GM12878 (cell line): ENCODE data around the gene MAPK1. TPM values are rescaled to one million over a fixed set of nuclear protein-coding genes. Genes with fewer than 3 reads are reported as not detected.

Experiments
- ATAC-seq: fragments of 200-7000 bp; cut with Tn5 transposase; 3 replicates; pipeline ENCODE4 v1.9.1; 2020; ENCODE audit warnings: mild to moderate bottlenecking, moderate library complexity
- BruUV-seq: library from RNA; stranded (reverse); fragments of 400-500 nt; replicated peaks from 2 replicates; lab custom pipeline; 2021; lab: Mats Ljungman, UMichigan
- CTCF ChIA-PET: fragments of 300-600 bp; sonication (Branson Sonifier 250); formaldehyde crosslinking; extraction: SDS; loops from one replicate; lab custom pipeline; 2021; ENCODE audit warnings: inconsistent platforms; lab: Yijun Ruan, JAX
- POLR2A ChIA-PET: fragments of 350-600 bp; formaldehyde crosslinking; extraction: SDS; loops from one replicate; lab custom pipeline; 2021; ENCODE audit warnings: inconsistent platforms; lab: Charles Lee
- RAD21 ChIA-PET: fragments of 300-600 bp; sonication (Branson Sonifier 250); formaldehyde crosslinking; loops from one replicate; lab custom pipeline; 2023; ENCODE audit warnings: antibody characterized with exemption; ENCODE audit not compliant: unreplicated experiment; lab: Charles Lee
- SMC1A ChIA-PET: fragments of 300-600 bp; sonication (Branson Sonifier 250); formaldehyde crosslinking; loops from one replicate; lab custom pipeline; 2023; ENCODE audit not compliant: unreplicated experiment, uncharacterized antibody; lab: Charles Lee
- DNase-seq: peaks from one replicate; pipeline ENCODE4 v3.0.0-alpha.2; 2011; ENCODE audit warnings: low read depth, low spot score
- FAIRE-seq: peaks from 3 replicates; lab custom pipeline; 2011; peaks lifted over from hg19 to GRCh38; lab: Jason Lieb, UNC
- H2AFZ ChIP-seq: 2 replicates; pipeline ENCODE4 v1.6.0; 2011; ENCODE audit warnings: low read depth, low read length, control low read depth; ENCODE audit not compliant: control insufficient read depth
- H3K27ac ChIP-seq: 2 replicates; pipeline ENCODE4 v1.5.1; 2011; ENCODE audit warnings: control low read depth; ENCODE audit not compliant: control insufficient read depth, insufficient read depth
- H3K27me3 ChIP-seq, 2 experiments: replicated peaks in 1 of 2; 2 replicates each; pipeline versions ENCODE4 v1.6.0 to v1.6.1; 2011; ENCODE audit warnings: low read length in 1 of 2; ENCODE audit not compliant: control insufficient read depth in 2 of 2, insufficient read depth in 2 of 2
- H3K36me3 ChIP-seq, 2 experiments: 2 replicates each; pipeline ENCODE4 v1.5.1; 2011; ENCODE audit warnings: low read length in 1 of 2; ENCODE audit not compliant: control insufficient read depth in 2 of 2, insufficient read depth in 2 of 2
- H3K4me1 ChIP-seq: 2 replicates; pipeline ENCODE4 v1.6.1; 2011; ENCODE audit warnings: mild to moderate bottlenecking, low read length, moderate library complexity, mixed read lengths; ENCODE audit not compliant: control insufficient read depth, insufficient read depth
- H3K4me2 ChIP-seq: 2 replicates; pipeline ENCODE4 v1.6.0; 2011; ENCODE audit warnings: control low read depth; ENCODE audit not compliant: control insufficient read depth, insufficient read depth
- H3K4me3 ChIP-seq: fragments of 200-600 bp; sonication (generic); 2 replicates; pipeline ENCODE4 v1.5.1; 2016
- H3K79me2 ChIP-seq: 2 replicates; pipeline ENCODE4 v1.6.0; 2011; ENCODE audit warnings: low read length; ENCODE audit not compliant: control insufficient read depth, insufficient read depth
- H3K9ac ChIP-seq: 2 replicates; pipeline ENCODE4 v1.8.0; 2011; ENCODE audit warnings: low read length, control low read depth, mixed read lengths; ENCODE audit not compliant: control insufficient read depth, insufficient read depth
- H3K9me3 ChIP-seq: replicated peaks from 3 replicates; pipeline ENCODE4 v1.5.1; 2011; ENCODE audit warnings: mild to moderate bottlenecking, low read length; ENCODE audit not compliant: control insufficient read depth, insufficient read depth
- H4K20me1 ChIP-seq: 2 replicates; pipeline ENCODE4 v1.6.0; 2011; ENCODE audit not compliant: control insufficient read depth, insufficient read depth
- HCFC1 ChIP-seq: fragments of 150-350 bp; IDR thresholded peaks from 2 replicates; pipeline ENCODE4 v1.6.1; 2014; ENCODE audit warnings: low read length
- RAD51 ChIP-seq: fragments of 450-650 bp; IDR thresholded peaks from 2 replicates; pipeline ENCODE4 v1.6.1; 2016; ENCODE audit warnings: moderate library complexity, mild to moderate bottlenecking, inconsistent platforms
- TARDBP ChIP-seq: IDR thresholded peaks from 2 replicates; pipeline ENCODE4 v1.6.1; 2016; ENCODE audit warnings: borderline replicate concordance
- ZBTB4 ChIP-seq: fragments of 450-650 bp; formaldehyde crosslinking; IDR thresholded peaks from 2 replicates; pipeline ENCODE4 v1.4.0; 2022; ENCODE audit warnings: mild to moderate bottlenecking, moderate library complexity
- ZZZ3 ChIP-seq: IDR thresholded peaks from 2 replicates; pipeline ENCODE4 v1.6.1; 2011; ENCODE audit warnings: low read depth; ENCODE audit not compliant: control insufficient read depth, insufficient read length
- WGBS: methylation state at CpG from one replicate; pipeline ENCODE4 v1.1.6; 2016; ENCODE audit warnings: low lambda C conversion rate; ENCODE audit not compliant: insufficient replicate concordance, insufficient coverage; ENCODE audit errors: missing lambda C conversion rate; 5-methylcytosine and 5-hydroxymethylcytosine counted together
- in situ Hi-C: fragments of 300-500 bp; cut with MboI; formaldehyde crosslinking; loops from 9 replicates; pipeline ENCODE4 v1.14.3; 2018; ENCODE audit warnings: mixed read lengths
- intact Hi-C: fragments of 100-400 bp; cut with micrococcal nuclease; formaldehyde crosslinking; loops from one replicate; pipeline ENCODE4 v1.14.2; 2022; ENCODE audit not compliant: unreplicated experiment
- polyA plus RNA-seq, 11 experiments: library from polyadenylated mRNA; depleted of rRNA in 4 of 11; unstranded in 6 of 11; stranded (reverse) in 5 of 11; fragments of >200 nt; fragmentation: Nextera tagmentation in 4 of 11; fragmentation: Illumina TruSeq in 1 of 11; extraction: Ambion mirVana in 4 of 11; extraction: Trizol in 1 of 11; gene quantifications; 1 replicate in 1 of 11; 2 replicates in 10 of 11; pipeline versions ENCODE4 v1.2.1 to v1.2.3, GENCODE V29; 2011 to 2016; ENCODE audit warnings: inconsistent platforms in 2 of 11, missing spikeins in 2 of 11, low read depth in 1 of 11
- total RNA-seq, 4 experiments: library from RNA; depleted of rRNA in 3 of 4; stranded (reverse); fragments of >200 nt in 3 of 4; fragmentation: Illumina TruSeq in 1 of 4; extraction: Trizol in 1 of 4; gene quantifications; 2 replicates each; pipeline versions ENCODE4 v1.2.1 to v1.2.3, GENCODE V29; 2013 to 2021

MAPK1 gene
- total and polyA plus RNA-seq, 10 of the 15 experiments (the other 5 are each of a cell fraction or from before 2014, with no cell fraction given), result 7.0 to 123 (median 58.4) TPM

DNA sequence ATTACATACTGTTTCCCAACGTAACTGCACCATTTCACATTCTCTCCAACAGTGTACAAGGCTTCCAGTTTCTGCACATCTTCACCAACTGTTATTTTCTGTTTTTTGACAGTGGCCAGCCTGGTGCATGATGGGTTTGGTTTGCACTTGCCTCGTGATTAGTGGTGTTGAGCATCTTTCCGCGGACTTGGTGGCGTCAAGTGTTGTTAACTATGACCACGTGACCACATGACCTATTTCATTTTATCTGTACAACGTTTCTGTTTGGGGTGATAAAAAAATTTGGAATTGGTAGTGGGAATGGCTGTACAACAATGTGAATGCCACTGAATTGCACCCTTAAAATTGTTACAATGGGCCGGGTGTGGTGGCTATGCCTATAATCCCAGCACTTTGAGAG is 129.4 kb downstream of the MAPK1 start:
- ChIA-PET POLR2A (no interaction called here), SMC1A (interaction anchor here (1.5 kb wide), 1 partner anchor 25 kb away, joined by 6 read pairs; no protein-coding TSS in a partner anchor), CTCF (no interaction called here), RAD21 (no interaction called here)
- Histone ChIP-seq H3K36me3 (no peaks in the 10 kb centered on the region), H3K4me2 (no peak overlapping the region), H3K4me3 (no peak overlapping the region), H3K9me3 (no peaks in the 10 kb centered on the region), H4K20me1 (no peaks in the 10 kb centered on the region), H3K4me1 (peaks cover 5% of the 10 kb centered on the region; the same call in 1 of the 2 replicates), H3K27ac (no peak overlapping the region), H3K79me2 (no peaks in the 10 kb centered on the region), H3K27me3 (no peaks in the 10 kb centered on the region), H3K9ac (no peak overlapping the region), H2AFZ (no peak overlapping the region)
- 62% methylated on average over 8 of the region's 8 CpGs for WGBS
- no TSS peak for BruUV-seq
- ATAC-seq (no peak), DNase-seq (no peak), FAIRE-seq (no peak)
- in situ Hi-C loops, result no loop called here
- TF ChIP-seq ZBTB4 (no peak), TARDBP (no peak), ZZZ3 (no peak), RAD51 (no peak), HCFC1 (no peak)
- intact Hi-C loops, result no loop called here
